ENCODE results near the gene TMEM132A. TPM values are rescaled to one million over a fixed set of nuclear protein-coding genes. Genes with fewer than 3 reads are reported as not detected.
A peak's percentile ranks its signal among the peaks of the same experiment; 100 is the strongest.

The TMEM132A gene
- total and polyA plus RNA-seq, 9 of the 15 experiments (the other 6 are each of a cell fraction or from before 2014, with no cell fraction given) = 0.04 to 1.1 (median 0.18) TPM; not detected in 4

DNA sequence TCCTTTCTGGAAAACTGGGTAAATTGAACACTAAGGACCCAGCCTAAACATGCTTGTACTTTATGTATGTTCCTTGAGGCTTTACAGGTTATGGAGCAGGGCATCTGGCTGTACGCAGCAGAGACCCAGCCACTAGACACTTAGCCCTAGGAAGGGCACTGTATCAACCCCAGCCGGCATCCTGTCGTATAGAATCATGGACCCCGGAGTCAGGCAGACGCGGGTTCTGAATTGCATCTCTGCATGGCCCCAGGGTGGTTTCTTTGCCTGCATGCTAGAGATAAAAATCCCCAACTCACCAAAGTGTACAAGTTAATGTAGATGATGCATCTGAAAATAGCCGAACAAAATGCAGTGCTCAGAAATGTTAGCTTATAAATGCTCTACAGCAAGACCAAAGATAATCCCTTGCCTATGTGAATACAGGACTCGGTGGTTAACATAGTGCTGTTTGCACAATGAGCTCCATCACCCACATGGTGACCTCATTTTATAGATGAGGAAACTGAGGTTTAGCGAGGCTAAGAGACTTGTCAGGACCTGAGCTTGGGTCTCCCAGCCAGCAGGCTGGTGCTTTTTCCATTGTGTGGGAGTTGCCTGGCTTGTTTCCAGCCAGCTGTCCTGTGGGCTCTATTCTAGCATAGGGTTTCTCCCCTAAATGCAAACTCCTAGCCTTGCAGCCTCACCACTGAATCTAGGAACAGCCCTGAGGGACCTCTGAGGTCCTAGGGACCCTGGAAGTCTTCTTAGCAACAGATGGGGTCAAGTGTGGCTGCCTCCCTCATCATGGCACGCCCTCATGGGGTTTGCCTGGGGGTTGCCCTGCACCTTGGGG lies 54.5 kb downstream of the TMEM132A start:
- DNase-seq (ENCODE audit: extremely low read depth in 1 of 4, low spot score in 3 of 4) (no peak), ATAC-seq (no peak), FAIRE-seq (no peak)
- intact Hi-C loops (cut with micrococcal nuclease) (no loop called here), in situ Hi-C loops (cut with MboI) (no loop called here)
- BruUV-seq (replicated peaks) = no TSS peak
- H3K9ac ChIP-seq (ENCODE audit: insufficient read depth in 1 of 2, low read depth in 2 of 2, low read length in 2 of 2) = no peak overlapping the region
- H3K36me3 ChIP-seq (ENCODE audit: control insufficient read depth, insufficient read depth, low read length) = no peaks in the 10 kb centered on the region
- H3K9me1 ChIP-seq (ENCODE audit: control insufficient read depth, insufficient read depth, low read length) = no peaks in the 10 kb centered on the region
- H3K27ac ChIP-seq (ENCODE audit: extremely low read depth, low read depth, low read length) = no peak overlapping the region
- ChIA-PET CTCF (ENCODE audit: low intra/inter-chr PET ratio) (no interaction called here), POLR2A (interaction anchor here (0.5 to 0.6 kb wide), 2 partner anchors 38 to 60 kb away, joined by 3 read pairs; no protein-coding TSS in a partner anchor)
- 0 out of 2 replicates have a peak, but pooled peaks cover 6% of the 10 kb centered on the region for H4K20me1 ChIP-seq (replicated peaks; ENCODE audit: control insufficient read depth, insufficient read depth, low read length)
- H3K4me1 ChIP-seq (replicated peaks in 1 of 2; ENCODE audit: control insufficient read depth in 2 of 2, insufficient read depth in 2 of 2, low read length in 2 of 2) = no peaks in the 10 kb centered on the region
- H3K9me3 ChIP-seq (replicated peaks; ENCODE audit: control insufficient read depth, insufficient read depth, low read depth, low read length) = no peaks in the 10 kb centered on the region
- no peak overlapping the region for H2AFZ ChIP-seq (ENCODE audit: low read depth, low read length)
- no peak overlapping the region for H3K4me2 ChIP-seq (ENCODE audit: insufficient read depth, low read length)
- H3K27me3 ChIP-seq (ENCODE audit: control insufficient read depth in 2 of 2, insufficient read depth in 2 of 2, low read length in 2 of 2) = peaks cover 39 to 65% of the 10 kb centered on the region in 2 experiments
- TF ChIP-seq SP2 (IDR thresholded peaks at IDR 0.05; ENCODE audit: extremely low read depth, low read depth, low read length, poor library complexity, severe bottlenecking) (no peak), NFIC (IDR thresholded peaks at IDR 0.05) (peak; percentile 29; the same call in 1 of the 2 replicates)
- H3K79me2 ChIP-seq (ENCODE audit: control insufficient read depth, insufficient read depth, low read length) = no peaks in the 10 kb centered on the region
- 2% methylated on average over 10 of the region's 10 CpGs for WGBS (ENCODE audit: insufficient coverage, low coverage, missing lambda C conversion rate)
- no peak overlapping the region for H3K4me3 ChIP-seq

DNA sequence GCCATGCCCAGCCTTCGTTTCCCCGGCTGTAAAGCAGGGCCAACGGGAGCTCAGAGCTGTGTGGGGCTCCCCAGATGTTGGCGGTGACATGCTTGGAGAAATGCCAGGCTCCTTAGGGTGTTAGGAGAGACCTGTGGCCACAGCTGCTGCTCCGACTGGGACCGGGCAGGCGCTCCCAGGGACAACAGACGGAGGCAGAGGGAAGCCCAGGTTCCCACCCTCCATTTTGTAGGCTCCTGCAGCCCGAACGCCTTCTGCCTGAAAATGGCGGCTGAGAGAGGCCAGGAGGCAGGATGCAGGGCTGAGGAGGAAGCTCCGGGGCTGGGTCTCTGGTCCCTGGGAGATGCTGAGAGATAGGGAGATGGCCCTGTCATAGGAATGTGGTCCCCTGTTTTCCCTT lies 57.3 kb downstream of the TMEM132A start:
- DNase-seq (ENCODE audit: extremely low read depth in 1 of 4, low spot score in 3 of 4) (no peak), FAIRE-seq (no peak)
- BruUV-seq (replicated peaks) = no TSS peak
- TF ChIP-seq TEAD4 (IDR thresholded peaks at IDR 0.05; ENCODE audit: low read length) = peak; percentile 41; the same call in 1 of the 2 replicates
- no peak for TF ChIP-seq TEAD4 (CRISPR knock-in tag; IDR thresholded peaks at IDR 0.05; ENCODE audit: borderline replicate concordance)
- no peak for TF ChIP-seq ZNF408 (CRISPR knock-in tag; IDR thresholded peaks at IDR 0.05; ENCODE audit: low read depth)
- TF ChIP-seq KAT8 (IDR thresholded peaks at IDR 0.05; ENCODE audit: low read depth) = 0 out of 2 replicates have a peak, but pooled peaks have one; percentile 53
- TF ChIP-seq MYBL2 (IDR thresholded peaks at IDR 0.05; ENCODE audit: low read depth) = no peak
- TF ChIP-seq MYBL2 (CRISPR knock-in tag; IDR thresholded peaks at IDR 0.05; ENCODE audit: borderline replicate concordance) = no peak
- TF ChIP-seq HIVEP1 (CRISPR knock-in tag; IDR thresholded peaks at IDR 0.05) = no peak
- TF ChIP-seq, protein P1, sequence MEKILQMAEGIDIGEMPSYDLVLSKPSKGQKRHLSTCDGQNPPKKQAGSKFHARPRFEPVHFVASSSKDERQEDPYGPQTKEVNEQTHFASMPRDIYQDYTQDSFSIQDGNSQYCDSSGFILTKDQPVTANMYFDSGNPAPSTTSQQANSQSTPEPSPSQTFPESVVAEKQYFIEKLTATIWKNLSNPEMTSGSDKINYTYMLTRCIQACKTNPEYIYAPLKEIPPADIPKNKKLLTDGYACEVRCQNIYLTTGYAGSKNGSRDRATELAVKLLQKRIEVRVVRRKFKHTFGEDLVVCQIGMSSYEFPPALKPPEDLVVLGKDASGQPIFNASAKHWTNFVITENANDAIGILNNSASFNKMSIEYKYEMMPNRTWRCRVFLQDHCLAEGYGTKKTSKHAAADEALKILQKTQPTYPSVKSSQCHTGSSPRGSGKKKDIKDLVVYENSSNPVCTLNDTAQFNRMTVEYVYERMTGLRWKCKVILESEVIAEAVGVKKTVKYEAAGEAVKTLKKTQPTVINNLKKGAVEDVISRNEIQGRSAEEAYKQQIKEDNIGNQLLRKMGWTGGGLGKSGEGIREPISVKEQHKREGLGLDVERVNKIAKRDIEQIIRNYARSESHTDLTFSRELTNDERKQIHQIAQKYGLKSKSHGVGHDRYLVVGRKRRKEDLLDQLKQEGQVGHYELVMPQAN (IDR thresholded peaks at IDR 0.05; ENCODE audit: borderline replicate concordance) = no peak
- no peak for TF ChIP-seq KDM4B (IDR thresholded peaks at IDR 0.05; ENCODE audit: borderline replicate concordance in 2 of 2, low read depth in 1 of 2)
- TF ChIP-seq ELF2 (CRISPR knock-in tag; IDR thresholded peaks at IDR 0.05) = no peak
- TF ChIP-seq RBM14 (IDR thresholded peaks at IDR 0.05; ENCODE audit: borderline replicate concordance, insufficient read depth, low read depth, low read length) = no peak

More for the DNA sequence above, 57.3 kb downstream of the TMEM132A start:
- Histone ChIP-seq H2AFZ (ENCODE audit: low read depth, low read length) (no peak overlapping the region), H3K9ac (ENCODE audit: insufficient read depth in 1 of 2, low read depth in 2 of 2, low read length in 2 of 2) (no peak overlapping the region), H3K9me1 (ENCODE audit: control insufficient read depth, insufficient read depth, low read length) (no peaks in the 10 kb centered on the region), H3K27me3 (ENCODE audit: control insufficient read depth in 2 of 2, insufficient read depth in 2 of 2, low read length in 2 of 2) (peaks cover 44 to 69% of the 10 kb centered on the region in 2 experiments), H3K36me3 (ENCODE audit: control insufficient read depth, insufficient read depth, low read length) (no peaks in the 10 kb centered on the region), H3K79me2 (ENCODE audit: control insufficient read depth, insufficient read depth, low read length) (no peaks in the 10 kb centered on the region), H4K20me1 (replicated peaks; ENCODE audit: control insufficient read depth, insufficient read depth, low read length) (0 out of 2 replicates have a peak, but pooled peaks cover 6% of the 10 kb centered on the region), H3K9me3 (replicated peaks; ENCODE audit: control insufficient read depth, insufficient read depth, low read depth, low read length) (no peaks in the 10 kb centered on the region), H3K27ac (ENCODE audit: extremely low read depth, low read depth, low read length) (no peak overlapping the region), H3K4me3 (no peak overlapping the region), H3K4me2 (ENCODE audit: insufficient read depth, low read length) (no peak overlapping the region), H3K4me1 (replicated peaks in 1 of 2; ENCODE audit: control insufficient read depth in 2 of 2, insufficient read depth in 2 of 2, low read length in 2 of 2) (no peaks in the 10 kb centered on the region)
- in situ Hi-C loops (cut with MboI) = no loop called here
- ChIA-PET CTCF (ENCODE audit: low intra/inter-chr PET ratio) (no interaction called here), POLR2A (interaction anchor here (0.6 to 1.0 kb wide), 2 partner anchors 39 to 1072 kb away, joined by 3 read pairs; no protein-coding TSS in a partner anchor)
- intact Hi-C loops (cut with micrococcal nuclease) = no loop called here
- 4% methylated on average over 11 of the region's 12 CpGs for WGBS (ENCODE audit: insufficient coverage, low coverage, missing lambda C conversion rate)
- ATAC-seq = peak; percentile 32; the same call in 1 of the 3 replicates
